Peyer's patch (tissue), 4 donors: ENCODE measurements around the gene ADGRB3. TPM values are rescaled to one million over a fixed set of nuclear protein-coding genes. Genes with fewer than 3 reads are reported as not detected.

ENCODE experiments used
- DNase-seq, 3 donors: peaks; one replicate each; pipeline ENCODE4 v3.0.0-alpha.2; 2017 to 2019
- H3K27ac ChIP-seq, 4 donors: fragments of 200-600 bp; sonication (generic); one replicate each; pipeline ENCODE4 v1.5.1; 2016 to 2019
- H3K27me3 ChIP-seq, 2 donors: fragments of 200-600 bp; sonication (generic); one replicate each; pipeline ENCODE4 v1.5.1; 2019
- H3K36me3 ChIP-seq, 3 donors: fragments of 200-600 bp; sonication (generic); one replicate each; pipeline ENCODE4 v1.5.1; 2016 to 2019
- H3K4me1 ChIP-seq, 4 donors: fragments of 200-600 bp; sonication (generic); one replicate each; pipeline ENCODE4 v1.5.1; 2016 to 2019
- H3K4me3 ChIP-seq, 4 donors: fragments of 200-600 bp; sonication (generic); 1 replicate in 3 of 4; 2 replicates in 1 of 4; pipeline ENCODE4 v1.5.1; 2016 to 2019; ENCODE audit warnings: mild to moderate bottlenecking in 1 of 4
- H3K9me3 ChIP-seq, 4 donors: fragments of 200-600 bp; sonication (generic); one replicate each; pipeline ENCODE4 v1.5.1; 2016 to 2019; ENCODE audit warnings: mild to moderate bottlenecking in 1 of 4
- POLR2A ChIP-seq, 2 donors: fragments of 450-650 bp; IDR thresholded peaks; one replicate each; pipeline ENCODE4 v1.5.1; 2017; ENCODE audit warnings: antibody characterized with exemption in 2 of 2, mild to moderate bottlenecking in 2 of 2, moderate library complexity in 2 of 2
- total RNA-seq, 4 donors: library from RNA; depleted of rRNA; stranded (reverse); fragments of >200 nt; gene quantifications; one replicate each; pipeline ENCODE4 v1.1.0, GENCODE V29; 2016
- TF ChIP-seq, protein P1 (sequence below), 6 experiments: fragments of 450-650 bp in 4 of 6; fragments of 200-600 bp in 2 of 6; sonication (generic) in 1 of 6; IDR thresholded peaks; one replicate each; pipeline ENCODE4 v1.5.1; 2017 to 2019; ENCODE audit warnings: antibody characterized with exemption in 6 of 6, mild to moderate bottlenecking in 3 of 6, moderate library complexity in 1 of 6

Gene ADGRB3
- total RNA-seq, 4 donors from 2014 or later, result 1.2 to 9.9 (median 2.5) TPM

DNA sequence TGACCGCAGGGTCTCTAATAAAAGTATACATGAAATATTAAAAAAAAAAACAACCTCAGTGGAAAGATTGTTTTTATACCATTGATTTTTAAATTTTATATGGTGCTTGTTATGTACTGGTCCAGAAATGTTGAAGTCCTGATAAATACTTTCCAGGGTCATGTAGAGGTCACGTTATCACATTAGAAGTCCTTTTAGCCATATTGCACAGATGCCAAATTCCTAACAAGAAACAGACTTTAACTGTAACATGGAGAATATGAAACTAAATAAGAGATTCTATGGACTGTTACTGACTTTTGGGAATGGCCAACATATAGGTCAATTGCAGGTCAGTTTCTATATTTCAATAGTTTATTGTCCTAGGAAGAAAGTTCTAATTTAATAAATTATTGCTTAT, 89.0 kb downstream of the ADGRB3 start:
- Histone ChIP-seq H3K36me3 (no peaks in the 10 kb centered on the region), H3K4me3 (no peak overlapping the region), H3K27me3 (no peaks in the 10 kb centered on the region), H3K27ac (no peak overlapping the region), H3K4me1 (no peaks in the 10 kb centered on the region), H3K9me3 (no peaks in the 10 kb centered on the region)
- DNase-seq, result no peak
- no peak for TF ChIP-seq POLR2A (IDR thresholded peaks at IDR 0.05)
- TF ChIP-seq, protein P1, sequence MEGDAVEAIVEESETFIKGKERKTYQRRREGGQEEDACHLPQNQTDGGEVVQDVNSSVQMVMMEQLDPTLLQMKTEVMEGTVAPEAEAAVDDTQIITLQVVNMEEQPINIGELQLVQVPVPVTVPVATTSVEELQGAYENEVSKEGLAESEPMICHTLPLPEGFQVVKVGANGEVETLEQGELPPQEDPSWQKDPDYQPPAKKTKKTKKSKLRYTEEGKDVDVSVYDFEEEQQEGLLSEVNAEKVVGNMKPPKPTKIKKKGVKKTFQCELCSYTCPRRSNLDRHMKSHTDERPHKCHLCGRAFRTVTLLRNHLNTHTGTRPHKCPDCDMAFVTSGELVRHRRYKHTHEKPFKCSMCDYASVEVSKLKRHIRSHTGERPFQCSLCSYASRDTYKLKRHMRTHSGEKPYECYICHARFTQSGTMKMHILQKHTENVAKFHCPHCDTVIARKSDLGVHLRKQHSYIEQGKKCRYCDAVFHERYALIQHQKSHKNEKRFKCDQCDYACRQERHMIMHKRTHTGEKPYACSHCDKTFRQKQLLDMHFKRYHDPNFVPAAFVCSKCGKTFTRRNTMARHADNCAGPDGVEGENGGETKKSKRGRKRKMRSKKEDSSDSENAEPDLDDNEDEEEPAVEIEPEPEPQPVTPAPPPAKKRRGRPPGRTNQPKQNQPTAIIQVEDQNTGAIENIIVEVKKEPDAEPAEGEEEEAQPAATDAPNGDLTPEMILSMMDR (IDR thresholded peaks at IDR 0.05), result no peak

DNA sequence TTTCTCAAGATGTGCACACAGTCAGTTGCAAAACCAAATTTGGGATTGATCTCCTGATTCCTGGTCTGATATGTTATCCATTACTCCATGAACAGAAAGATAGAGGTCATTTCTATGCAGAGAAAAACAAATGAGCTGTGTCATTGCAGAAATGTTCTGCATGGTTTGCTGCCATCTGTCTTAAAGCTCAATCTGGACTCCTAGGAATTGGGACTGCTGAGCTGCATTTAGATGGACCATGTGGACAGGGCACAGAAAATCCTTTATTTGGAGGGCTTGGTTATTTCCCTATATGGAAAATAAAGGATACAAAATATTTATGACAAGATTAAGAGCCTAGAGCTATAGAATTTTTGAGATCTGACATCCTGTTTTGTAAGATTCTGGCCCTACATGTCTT, 91.3 kb downstream of the ADGRB3 start:
- Histone ChIP-seq H3K27ac (no peak overlapping the region), H3K4me3 (no peak overlapping the region), H3K9me3 (no peaks in the 10 kb centered on the region), H3K36me3 (no peaks in the 10 kb centered on the region), H3K4me1 (no peaks in the 10 kb centered on the region), H3K27me3 (no peaks in the 10 kb centered on the region)
- TF ChIP-seq, protein P1 (IDR thresholded peaks at IDR 0.05), result no peak
- no peak for TF ChIP-seq POLR2A (IDR thresholded peaks at IDR 0.05)
- DNase-seq, result no peak

- Histone ChIP-seq H3K9me3 (no peaks in the 10 kb centered on the region), H3K27ac (no peak overlapping the region), H3K27me3 (no peaks in the 10 kb centered on the region), H3K36me3 (no peaks in the 10 kb centered on the region), H3K4me1 (no peaks in the 10 kb centered on the region), H3K4me3 (no peak overlapping the region)
- DNase-seq, result no peak
- TF ChIP-seq POLR2A (IDR thresholded peaks at IDR 0.05), result no peak
- TF ChIP-seq, protein P1 (IDR thresholded peaks at IDR 0.05), result no peak
Measured at GRCh38 chr6:68726992-68727391, 91.9 kb downstream of the ADGRB3 start.

DNA sequence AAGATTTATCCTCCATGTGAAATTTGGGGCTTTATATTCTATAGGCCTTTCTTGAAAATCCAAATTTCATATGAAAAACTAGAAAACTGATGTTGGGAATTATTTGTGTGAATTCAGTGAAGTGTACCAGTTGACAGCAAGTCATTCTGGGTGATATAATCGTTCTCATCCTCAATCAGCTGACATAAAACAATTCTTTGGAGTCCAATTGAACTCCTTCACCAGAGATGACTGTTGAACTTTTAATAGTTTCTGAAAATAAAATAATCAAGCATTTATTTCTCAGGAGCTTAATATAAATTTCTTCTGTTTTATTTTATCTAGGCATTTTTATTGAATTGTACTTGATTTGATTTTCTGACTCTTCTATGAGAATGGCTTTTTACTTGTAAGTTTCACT, 92.6 kb downstream of the ADGRB3 start:
- Histone ChIP-seq H3K27me3 (no peaks in the 10 kb centered on the region), H3K4me3 (no peak overlapping the region), H3K27ac (no peak overlapping the region), H3K9me3 (no peaks in the 10 kb centered on the region), H3K36me3 (no peaks in the 10 kb centered on the region), H3K4me1 (no peaks in the 10 kb centered on the region)
- TF ChIP-seq POLR2A (IDR thresholded peaks at IDR 0.05), result no peak
- TF ChIP-seq, protein P1 (IDR thresholded peaks at IDR 0.05), result no peak
- no peak for DNase-seq

GRCh38 chr6:68728159-68728979, 93.3 kb downstream of the ADGRB3 start:
- Histone ChIP-seq H3K27ac (no peak overlapping the region), H3K9me3 (no peaks in the 10 kb centered on the region), H3K27me3 (no peaks in the 10 kb centered on the region), H3K4me3 (no peak overlapping the region), H3K36me3 (no peaks in the 10 kb centered on the region), H3K4me1 (no peaks in the 10 kb centered on the region)
- TF ChIP-seq, protein P1 (IDR thresholded peaks at IDR 0.05), result no peak
- no peak for TF ChIP-seq POLR2A (IDR thresholded peaks at IDR 0.05)
- no peak for DNase-seq
